ENCODE results near the gene SNORC. TPM values are rescaled to one million over a fixed set of nuclear protein-coding genes. Genes with fewer than 3 reads are reported as not detected.

The SNORC gene
- total RNA-seq, 2 experiments from 2014 or later, result 0.13 to 1.4 TPM

DNA sequence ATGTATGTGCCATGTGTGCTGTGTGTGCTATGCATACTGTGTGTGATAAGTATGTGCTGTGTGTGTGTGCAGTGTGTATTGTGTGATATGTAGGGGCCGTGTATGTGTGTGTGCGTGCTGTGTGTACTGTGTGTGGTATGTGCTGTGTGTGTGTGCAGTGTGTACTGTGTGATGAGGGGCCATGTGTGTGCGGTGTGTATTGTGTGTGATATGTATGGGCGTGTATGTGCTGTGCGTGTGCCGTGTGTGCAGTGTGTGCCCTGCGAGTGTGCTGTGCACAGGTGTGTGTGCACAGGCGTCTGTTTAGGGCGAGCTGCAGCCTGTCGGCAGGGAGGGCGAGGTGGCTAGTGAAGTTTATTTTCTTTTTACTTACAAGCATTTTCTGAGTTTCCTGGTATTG is 16.1 kb downstream of the SNORC start:
- no peaks in the 10 kb centered on the region for H4K20me1 ChIP-seq (ENCODE audit: insufficient read depth, low read length)
- H3K4me1 ChIP-seq (ENCODE audit: insufficient read depth, low read length, poor library complexity, severe bottlenecking), result no peaks in the 10 kb centered on the region
- no peak for DNase-seq (ENCODE audit: low spot score)
- intact Hi-C loops (cut with micrococcal nuclease; ENCODE audit: unreplicated experiment), result no loop called here
- no peak overlapping the region for H3K4me2 ChIP-seq (ENCODE audit: low read length)
- no peaks in the 10 kb centered on the region for H3K9me3 ChIP-seq (ENCODE audit: low read length)
- ChIA-PET CTCF (ENCODE audit: unreplicated experiment) (no interaction called here), POLR2A (no interaction called here)
- H3K27ac ChIP-seq (ENCODE audit: low read depth, low read length, poor library complexity, severe bottlenecking), result no peak overlapping the region
- no peaks in the 10 kb centered on the region for H3K36me3 ChIP-seq (ENCODE audit: insufficient read depth, low read length)
- no peaks in the 10 kb centered on the region for H3K79me2 ChIP-seq (ENCODE audit: insufficient read depth, low read depth, low read length)
- no peak for TF ChIP-seq EZH2phosphoT487 (IDR thresholded peaks at IDR 0.05; ENCODE audit: borderline replicate concordance, low read depth, low read length)
- TF ChIP-seq, protein P1, sequence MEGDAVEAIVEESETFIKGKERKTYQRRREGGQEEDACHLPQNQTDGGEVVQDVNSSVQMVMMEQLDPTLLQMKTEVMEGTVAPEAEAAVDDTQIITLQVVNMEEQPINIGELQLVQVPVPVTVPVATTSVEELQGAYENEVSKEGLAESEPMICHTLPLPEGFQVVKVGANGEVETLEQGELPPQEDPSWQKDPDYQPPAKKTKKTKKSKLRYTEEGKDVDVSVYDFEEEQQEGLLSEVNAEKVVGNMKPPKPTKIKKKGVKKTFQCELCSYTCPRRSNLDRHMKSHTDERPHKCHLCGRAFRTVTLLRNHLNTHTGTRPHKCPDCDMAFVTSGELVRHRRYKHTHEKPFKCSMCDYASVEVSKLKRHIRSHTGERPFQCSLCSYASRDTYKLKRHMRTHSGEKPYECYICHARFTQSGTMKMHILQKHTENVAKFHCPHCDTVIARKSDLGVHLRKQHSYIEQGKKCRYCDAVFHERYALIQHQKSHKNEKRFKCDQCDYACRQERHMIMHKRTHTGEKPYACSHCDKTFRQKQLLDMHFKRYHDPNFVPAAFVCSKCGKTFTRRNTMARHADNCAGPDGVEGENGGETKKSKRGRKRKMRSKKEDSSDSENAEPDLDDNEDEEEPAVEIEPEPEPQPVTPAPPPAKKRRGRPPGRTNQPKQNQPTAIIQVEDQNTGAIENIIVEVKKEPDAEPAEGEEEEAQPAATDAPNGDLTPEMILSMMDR (conservative IDR thresholded peaks at IDR 0.05; ENCODE audit: low read length), result no peak
- no TSS peak for BruUV-seq (replicated peaks)
- no peaks in the 10 kb centered on the region for H3K9me2 ChIP-seq (ENCODE audit: insufficient read depth, low read length)
- H2AFZ ChIP-seq (ENCODE audit: low read length), result no peak overlapping the region
- H3K4me3 ChIP-seq (ENCODE audit: low read depth, low read length, poor library complexity, severe bottlenecking), result no peak overlapping the region

DNA sequence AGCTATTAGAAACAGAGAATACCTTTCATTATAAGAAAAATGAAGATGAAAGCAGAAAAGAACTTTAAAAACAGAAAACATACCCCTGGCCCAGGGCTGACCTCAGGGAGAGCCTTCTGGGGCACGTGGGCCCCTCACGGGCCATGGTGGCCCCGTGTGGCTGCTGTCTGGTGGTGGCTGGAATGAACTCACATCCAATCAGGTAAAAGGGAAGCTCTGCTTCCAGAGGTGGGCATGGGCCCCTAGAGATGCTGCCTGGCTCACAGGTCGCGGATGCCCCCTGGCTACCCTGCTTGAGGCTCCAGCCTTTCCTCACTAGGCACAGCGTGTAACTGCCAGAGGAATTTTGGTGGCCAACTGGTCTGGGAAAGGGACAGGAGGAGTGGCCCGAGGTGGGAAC is 16.6 kb downstream of the SNORC start:
- BruUV-seq (replicated peaks), result no TSS peak
- no peaks in the 10 kb centered on the region for H3K36me3 ChIP-seq (ENCODE audit: insufficient read depth, low read length)
- no peaks in the 10 kb centered on the region for H3K4me1 ChIP-seq (ENCODE audit: insufficient read depth, low read length, poor library complexity, severe bottlenecking)
- ChIA-PET CTCF (ENCODE audit: unreplicated experiment) (no interaction called here), POLR2A (no interaction called here)
- intact Hi-C loops (cut with micrococcal nuclease; ENCODE audit: unreplicated experiment), result no loop called here
- H3K27ac ChIP-seq (ENCODE audit: low read depth, low read length, poor library complexity, severe bottlenecking), result no peak overlapping the region
- H3K9me3 ChIP-seq (ENCODE audit: low read length), result no peaks in the 10 kb centered on the region
- no peak overlapping the region for H3K4me3 ChIP-seq (ENCODE audit: low read depth, low read length, poor library complexity, severe bottlenecking)
- no peaks in the 10 kb centered on the region for H4K20me1 ChIP-seq (ENCODE audit: insufficient read depth, low read length)
- no peaks in the 10 kb centered on the region for H3K79me2 ChIP-seq (ENCODE audit: insufficient read depth, low read depth, low read length)
- H3K9me2 ChIP-seq (ENCODE audit: insufficient read depth, low read length), result no peaks in the 10 kb centered on the region
- H3K4me2 ChIP-seq (ENCODE audit: low read length), result no peak overlapping the region
- TF ChIP-seq, protein P1 (conservative IDR thresholded peaks at IDR 0.05; ENCODE audit: low read length), result no peak
- no peak for TF ChIP-seq EZH2phosphoT487 (IDR thresholded peaks at IDR 0.05; ENCODE audit: borderline replicate concordance, low read depth, low read length)
- DNase-seq (ENCODE audit: low spot score), result no peak
- no peak overlapping the region for H2AFZ ChIP-seq (ENCODE audit: low read length)

DNA sequence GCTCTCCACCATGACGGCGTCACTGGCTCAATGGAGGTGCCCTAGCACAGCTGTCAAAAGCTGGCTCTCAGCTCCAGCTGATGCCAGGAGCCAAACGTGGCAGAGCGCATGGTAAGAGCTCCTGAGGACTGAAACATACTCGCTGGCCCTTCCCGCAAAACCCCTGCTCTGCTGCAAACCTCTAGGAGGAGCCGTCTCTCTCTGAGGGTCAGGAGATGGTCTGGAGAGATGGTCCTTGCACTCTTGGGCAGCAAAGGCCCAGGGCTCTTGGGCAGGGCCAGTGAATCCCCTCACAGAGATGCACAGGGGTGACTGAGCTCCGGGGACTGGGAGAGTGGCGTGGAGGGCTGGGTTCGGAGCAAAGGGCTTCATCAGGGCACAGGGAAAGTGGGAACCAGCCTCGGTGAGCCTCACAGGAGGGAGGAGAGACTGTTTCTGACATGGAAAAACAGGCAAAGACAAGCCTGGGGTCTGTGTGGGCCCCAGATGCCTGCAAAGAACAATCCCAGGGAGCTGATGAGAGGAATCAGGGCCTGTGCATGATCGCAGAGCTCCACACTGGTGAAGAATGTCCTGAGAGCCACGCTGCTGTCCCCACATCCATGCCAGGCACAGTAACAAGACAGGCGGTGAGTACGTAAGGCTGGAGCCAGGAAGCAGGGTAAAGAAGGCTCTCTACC is 17.2 kb downstream of the SNORC start:
- POLR2A ChIA-PET, result interaction anchor here (0.6 kb wide), 1 partner anchor 27 kb away, joined by 3 read pairs; no protein-coding TSS in a partner anchor
- H3K4me1 ChIP-seq (ENCODE audit: insufficient read depth, low read length, poor library complexity, severe bottlenecking), result no peaks in the 10 kb centered on the region
- DNase-seq (ENCODE audit: low spot score), result no peak
- no peak overlapping the region for H3K27ac ChIP-seq (ENCODE audit: low read depth, low read length, poor library complexity, severe bottlenecking)
- TF ChIP-seq, protein P1 (conservative IDR thresholded peaks at IDR 0.05; ENCODE audit: low read length), result peak; percentile 25; the same call in 1 of the 2 replicates
- TF ChIP-seq EZH2phosphoT487 (IDR thresholded peaks at IDR 0.05; ENCODE audit: borderline replicate concordance, low read depth, low read length), result no peak
- no TSS peak for BruUV-seq (replicated peaks)
- H3K4me2 ChIP-seq (ENCODE audit: low read length), result no peak overlapping the region
- no peak overlapping the region for H2AFZ ChIP-seq (ENCODE audit: low read length)
- CTCF ChIA-PET (ENCODE audit: unreplicated experiment), result no interaction called here
- H4K20me1 ChIP-seq (ENCODE audit: insufficient read depth, low read length), result no peaks in the 10 kb centered on the region
- no peaks in the 10 kb centered on the region for H3K79me2 ChIP-seq (ENCODE audit: insufficient read depth, low read depth, low read length)
- intact Hi-C loops (cut with micrococcal nuclease; ENCODE audit: unreplicated experiment), result no loop called here
- no peaks in the 10 kb centered on the region for H3K36me3 ChIP-seq (ENCODE audit: insufficient read depth, low read length)
- H3K9me2 ChIP-seq (ENCODE audit: insufficient read depth, low read length), result no peaks in the 10 kb centered on the region
- no peaks in the 10 kb centered on the region for H3K9me3 ChIP-seq (ENCODE audit: low read length)
- no peak overlapping the region for H3K4me3 ChIP-seq (ENCODE audit: low read depth, low read length, poor library complexity, severe bottlenecking)

Measured in OCI-LY7 (cell line).